GM18951 (cell line): Measurements from ENCODE around the gene TMEM151A.
"Not testable (repeated sequence)": the region's sequence is repeated elsewhere in the genome, so short reads cannot be mapped to it uniquely, and the experiment has no call there.

ENCODE experiments used
- POLR2A ChIP-seq: IDR thresholded peaks from 4 replicates; pipeline ENCODE4 v1.6.1; 2011; ENCODE audit warnings: mild to moderate bottlenecking; ENCODE audit not compliant: insufficient read length, insufficient read depth; ENCODE audit errors: extremely low read depth
- in situ Hi-C: fragments of 300-500 bp; cut with MboI; formaldehyde crosslinking; loops from one replicate; pipeline ENCODE4 v1.12.0; 2022; ENCODE audit warnings: low sequenced_read_pairs, mixed read lengths, inconsistent platforms; ENCODE audit not compliant: unreplicated experiment

Gene TMEM151A

DNA sequence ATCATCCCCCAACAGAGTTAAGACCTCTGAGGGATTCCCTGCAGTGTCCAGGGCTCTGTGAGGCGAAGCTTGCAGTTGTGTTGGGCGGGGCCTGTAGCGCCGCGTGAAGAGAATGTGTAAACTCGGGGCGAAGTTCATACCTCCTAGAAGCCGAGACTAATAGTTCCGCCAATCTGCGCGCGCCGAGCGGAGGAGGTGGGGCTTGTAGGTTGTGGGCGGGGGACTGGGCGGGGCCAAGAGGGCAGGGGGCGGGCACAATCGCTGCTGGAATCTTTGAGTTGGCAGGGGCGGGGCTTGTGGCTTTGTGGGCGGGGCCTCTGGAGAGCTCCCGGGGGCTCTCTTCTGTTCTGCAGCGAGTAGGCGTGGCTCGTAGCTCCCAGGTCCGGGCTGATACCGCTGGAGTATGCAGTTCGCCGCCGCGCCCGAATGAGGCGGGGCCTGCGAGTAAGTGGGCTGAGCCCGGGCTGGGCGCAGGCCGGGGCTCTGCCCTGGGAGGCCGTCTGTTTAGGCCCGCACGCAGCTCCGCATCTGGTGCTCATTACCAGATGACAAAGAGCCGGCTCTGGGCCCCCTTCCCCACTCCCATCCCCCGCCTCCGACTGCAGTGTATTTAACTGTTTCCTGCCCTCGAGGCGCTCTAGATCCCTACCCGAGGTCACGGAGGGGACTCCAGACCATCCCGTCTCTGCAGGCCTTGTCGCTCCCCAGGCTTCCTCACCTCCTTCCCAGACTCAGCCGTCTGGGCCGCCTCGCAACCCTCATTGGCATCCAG, 21.0 kb downstream of the TMEM151A start:
- TF ChIP-seq POLR2A = peak; percentile 40
- in situ Hi-C loops = no loop called here

DNA sequence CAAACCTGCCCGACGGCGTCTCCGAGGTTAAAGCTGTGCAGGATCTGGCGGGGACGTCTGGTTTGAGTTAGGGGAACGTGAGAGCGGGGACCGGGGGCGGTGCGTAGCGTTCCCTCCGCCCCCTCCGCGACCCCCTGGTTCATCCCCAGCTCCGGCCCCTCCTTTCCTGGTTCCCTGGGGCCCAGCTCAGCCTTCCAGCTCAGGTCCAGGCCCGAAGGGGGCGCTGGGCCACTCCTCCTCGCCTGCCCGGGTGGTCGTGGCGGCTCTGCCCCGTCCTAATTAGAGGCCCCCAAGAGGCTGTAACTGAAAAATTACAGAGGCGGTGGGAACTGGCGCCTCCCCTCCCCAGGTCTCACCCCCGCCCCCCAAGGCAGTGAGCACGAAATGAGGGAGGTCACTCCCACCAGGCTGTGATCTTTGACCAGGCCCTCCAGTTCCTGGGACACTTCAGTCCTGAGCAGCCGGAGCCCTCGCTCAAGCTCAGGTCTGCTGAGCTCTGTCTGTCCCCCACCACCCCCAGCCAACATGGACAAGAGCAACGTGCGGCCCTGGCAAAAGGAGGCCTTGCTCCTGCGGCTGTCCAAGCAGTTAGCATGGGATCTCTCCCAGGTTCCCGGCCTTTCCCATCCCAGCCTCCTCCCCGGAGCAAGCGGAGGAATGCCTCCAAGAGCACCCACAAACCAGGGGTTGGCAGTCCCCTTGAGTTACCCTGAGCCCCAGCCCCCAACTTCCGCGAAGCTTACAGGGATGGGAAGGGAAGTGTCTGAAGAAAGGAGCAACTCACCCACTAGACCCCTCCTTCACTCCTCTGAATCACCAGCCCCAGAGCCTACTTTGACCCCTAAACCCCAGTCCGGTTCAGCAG, 21.9 kb downstream of the TMEM151A start:
- in situ Hi-C loops = no loop called here
- no peak for TF ChIP-seq POLR2A

DNA sequence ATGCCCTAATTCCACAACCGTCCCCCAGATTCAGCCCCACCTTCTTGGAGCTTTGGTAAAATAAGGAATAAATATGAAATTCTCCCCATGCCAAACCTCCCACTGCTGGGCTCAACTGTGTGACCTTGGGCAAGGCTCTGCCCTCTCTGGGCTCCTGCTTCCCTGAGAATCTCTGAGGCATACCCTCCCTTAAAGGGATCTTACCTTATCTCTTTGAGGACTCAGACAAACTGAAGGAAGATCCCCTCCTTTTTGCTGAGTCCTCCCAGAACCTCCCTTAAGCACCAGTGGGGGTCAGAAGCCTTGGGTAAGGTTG, 22.4 kb downstream of the TMEM151A start:
- no peak for TF ChIP-seq POLR2A
- in situ Hi-C loops = no loop called here

DNA sequence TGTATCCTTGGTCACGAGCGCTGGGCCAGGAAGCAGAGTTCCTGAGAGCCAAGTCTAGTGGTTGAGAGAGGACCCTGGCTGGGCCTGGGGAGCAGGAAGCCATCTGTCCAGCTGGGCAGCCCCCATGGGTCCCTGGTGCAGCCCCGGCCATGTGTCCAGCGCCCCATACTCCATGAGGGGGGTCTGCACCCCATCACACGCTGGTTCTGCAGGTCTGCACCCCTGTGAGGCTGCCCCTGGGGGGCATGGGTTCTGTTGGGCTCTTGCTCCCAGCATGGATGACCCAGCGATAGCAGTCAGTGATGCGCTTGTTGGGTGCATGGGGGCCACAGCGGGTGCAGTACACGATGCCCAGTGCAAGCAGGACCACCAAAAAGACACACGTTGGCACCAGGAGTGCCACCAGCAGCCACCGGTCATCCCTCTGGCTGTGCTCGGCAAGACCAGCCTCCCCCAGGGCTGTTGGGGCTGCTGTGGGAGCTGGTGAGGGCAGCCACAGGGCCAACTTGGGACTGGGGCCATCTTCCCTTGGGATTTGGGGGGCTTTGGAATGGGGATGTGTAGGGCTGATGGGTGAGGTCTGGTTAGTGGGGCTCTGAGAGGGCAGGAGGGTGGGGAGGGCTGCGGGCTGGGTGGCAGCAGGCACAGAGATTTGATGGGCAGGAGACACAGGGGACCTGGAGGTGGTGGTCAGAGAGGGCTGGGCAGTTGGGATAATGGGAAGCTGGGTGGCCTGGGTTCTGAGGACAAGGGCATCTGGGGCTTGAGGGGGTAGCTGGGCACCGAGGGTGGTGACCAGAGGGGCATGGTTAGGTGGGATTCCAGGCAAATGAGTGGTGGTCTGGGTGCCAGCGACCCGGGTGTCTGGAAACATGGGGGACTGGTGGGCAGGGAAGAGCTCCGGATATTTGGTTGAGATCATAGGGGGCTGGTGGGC, 23.1 kb downstream of the TMEM151A start:
- no peak for TF ChIP-seq POLR2A
- in situ Hi-C loops = no loop called here

DNA sequence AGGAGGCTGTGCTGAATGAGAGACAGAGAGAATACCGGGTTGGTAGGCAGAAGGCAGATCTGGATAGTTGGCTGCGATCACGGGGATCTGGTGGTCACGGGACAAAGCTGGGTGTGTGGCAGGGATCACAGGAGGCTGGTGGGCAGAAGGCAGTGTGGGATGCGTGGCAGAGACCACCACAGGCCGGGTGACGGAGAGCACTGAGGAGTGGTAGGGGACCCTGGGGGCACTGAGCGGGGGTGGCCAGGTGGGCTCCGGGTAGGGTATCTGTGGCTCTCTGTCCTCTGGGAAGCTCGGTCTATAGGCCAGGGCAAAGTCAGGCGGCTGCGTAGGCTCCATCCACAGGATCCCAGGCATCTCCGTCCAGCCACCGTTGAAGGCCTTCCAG, 23.8 kb downstream of the TMEM151A start:
- in situ Hi-C loops = no loop called here

DNA sequence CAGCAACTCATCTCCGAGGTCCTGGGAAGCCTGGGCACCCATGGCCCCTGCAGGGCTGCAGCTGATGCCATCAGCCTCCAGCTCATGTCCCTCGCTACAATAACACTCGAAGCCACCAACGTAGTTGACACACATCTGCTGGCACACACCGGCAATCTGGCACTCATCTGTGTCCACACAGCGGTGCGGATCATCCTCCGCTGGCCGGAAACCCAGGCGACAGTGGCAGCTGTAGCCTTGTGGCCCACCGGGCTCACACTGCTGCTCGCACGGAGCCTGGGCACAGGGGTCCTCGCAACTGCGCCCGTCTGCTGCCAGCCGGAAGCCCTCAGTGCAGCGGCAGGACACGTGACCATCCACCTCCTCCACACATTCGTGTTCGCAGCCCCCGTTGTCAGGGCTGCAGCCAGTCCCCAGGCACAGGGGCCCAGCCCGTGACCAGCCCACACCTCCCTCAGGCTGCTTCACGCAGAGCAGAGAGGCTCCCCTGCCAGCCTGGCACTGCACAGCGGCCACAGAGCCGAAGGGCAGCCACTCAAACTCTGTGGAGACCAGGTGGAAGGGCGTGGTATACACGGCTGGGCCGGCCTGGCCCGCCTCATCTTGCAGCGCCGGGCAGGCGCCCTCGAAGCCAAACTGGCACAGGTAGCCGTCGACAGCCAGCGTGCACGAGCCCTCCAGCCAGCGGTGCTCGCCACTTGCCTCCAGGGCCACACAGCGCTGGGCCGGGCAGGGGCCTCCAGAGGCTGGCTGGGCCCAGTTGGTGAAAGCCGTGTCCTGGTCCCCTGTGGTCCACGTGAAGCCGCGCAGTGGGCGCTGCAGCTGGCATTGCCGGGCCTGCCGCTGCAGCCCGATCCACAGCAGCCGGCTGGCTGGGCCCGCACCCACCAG, 24.5 kb downstream of the TMEM151A start:
- TF ChIP-seq POLR2A = no peak
- in situ Hi-C loops = no loop called here

More for the DNA sequence above, 23.8 kb downstream of the TMEM151A start:
- TF ChIP-seq POLR2A = no peak

DNA sequence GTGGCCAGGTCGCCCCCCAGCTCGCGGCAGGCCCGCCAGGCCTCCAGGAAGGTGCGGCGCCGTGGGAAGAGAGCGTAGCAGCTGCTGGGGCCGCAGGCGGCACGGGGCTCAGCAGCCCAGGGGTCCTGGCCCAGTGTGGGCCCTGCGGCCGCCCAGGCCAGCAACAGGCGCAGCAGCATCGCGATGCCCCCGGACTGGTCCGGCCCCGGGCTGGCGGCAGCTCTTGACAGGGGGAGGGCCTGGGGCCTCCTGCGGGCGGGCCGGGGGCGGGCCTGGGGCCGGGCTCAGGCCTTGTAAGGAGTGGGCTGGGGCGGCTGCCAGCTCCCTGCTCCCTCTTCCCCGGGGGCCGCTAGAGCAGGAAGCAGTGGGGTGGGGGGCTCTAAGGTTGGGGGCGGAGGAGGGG, 25.2 kb downstream of the TMEM151A start, which contains the start of gene CD248:
Gene CD248 (minus strand): TSS at position 196 of the 403 bp plus-strand sequence. CDS start 17 bp downstream, at position 179.
- TF ChIP-seq POLR2A = no peak
- in situ Hi-C loops = no loop called here

DNA sequence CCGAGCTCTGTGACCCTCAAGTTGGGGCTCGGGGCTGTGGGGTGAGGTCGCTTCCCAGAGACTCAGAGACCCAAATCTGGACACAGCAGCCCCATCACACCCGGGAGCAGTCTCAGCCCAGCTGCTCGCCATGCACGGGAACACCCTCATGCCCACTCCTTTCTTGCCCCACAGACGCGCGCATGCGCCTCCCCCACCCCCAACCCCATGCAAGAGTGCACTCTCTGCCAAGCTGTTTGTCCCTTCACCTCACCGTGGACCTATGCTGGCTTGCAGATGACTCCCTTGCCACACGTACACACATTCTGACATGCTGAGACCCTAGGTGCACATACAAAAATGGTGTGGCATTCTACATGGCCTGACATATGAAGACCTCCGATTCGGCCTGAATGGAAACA, 25.6 kb downstream of the TMEM151A start:
- in situ Hi-C loops = no loop called here
- no peak for TF ChIP-seq POLR2A

DNA sequence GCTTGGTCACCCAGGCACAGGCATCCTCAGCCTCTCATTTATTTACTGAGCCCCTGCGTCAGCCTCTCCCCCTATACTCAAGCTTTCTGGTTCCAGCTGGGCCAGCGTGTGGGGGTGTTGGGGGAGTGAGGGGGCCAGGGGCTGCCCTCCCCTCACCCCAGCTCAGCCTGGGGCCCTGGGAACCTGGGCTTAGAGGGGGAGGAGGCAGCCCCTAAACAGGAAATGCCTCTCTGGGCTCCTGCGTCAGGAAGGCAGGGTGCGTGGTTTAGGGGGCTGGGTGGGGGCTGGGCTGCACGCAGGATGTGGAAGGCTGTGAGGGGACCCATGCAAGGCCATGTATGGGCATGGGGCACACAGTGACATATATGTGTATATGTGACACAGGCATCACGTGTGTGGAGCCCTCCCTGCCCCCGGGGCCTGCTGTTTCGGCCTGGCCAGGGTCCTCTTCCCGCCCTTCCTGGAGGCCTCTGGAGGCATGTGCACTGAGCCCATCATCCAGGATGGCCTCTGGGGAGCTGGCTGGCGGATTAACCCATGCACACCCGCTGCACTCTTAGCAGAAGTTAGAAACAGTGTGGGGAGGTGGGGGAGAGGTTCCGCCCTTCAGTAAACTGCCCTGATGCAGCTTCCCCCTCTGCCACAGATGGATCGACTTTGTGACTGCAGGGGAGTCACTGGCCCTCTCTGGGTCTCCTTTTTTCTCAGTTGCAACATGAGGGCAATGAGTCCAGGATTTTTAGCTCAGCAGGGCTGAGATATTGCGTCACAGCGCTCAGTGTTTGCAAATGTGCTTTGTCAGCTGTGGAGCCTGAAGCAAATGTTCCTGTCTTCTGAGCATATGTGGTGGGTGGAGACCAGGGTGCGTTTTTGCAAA, 26.3 kb downstream of the TMEM151A start:
- in situ Hi-C loops = no loop called here

DNA sequence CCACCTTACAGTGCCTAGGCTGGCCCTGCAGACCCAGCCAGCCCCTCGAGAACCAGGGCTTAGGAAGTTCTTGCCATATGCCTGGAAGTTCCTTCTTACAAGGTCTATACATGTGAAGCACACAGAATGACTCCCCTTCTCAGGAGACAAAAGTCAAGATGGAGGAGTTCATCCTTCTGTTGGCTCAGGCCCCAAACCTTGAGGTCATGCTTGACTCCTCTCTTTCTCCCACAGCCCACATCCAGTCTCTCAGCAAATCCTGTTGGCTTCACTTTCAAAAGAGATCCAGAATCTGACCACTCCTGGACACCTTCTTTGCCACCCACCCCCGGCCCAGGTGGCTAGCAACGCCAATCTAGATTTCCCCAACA, 26.9 kb downstream of the TMEM151A start:
- TF ChIP-seq POLR2A = no peak

More for the DNA sequence above, 26.3 kb downstream of the TMEM151A start:
- no peak for TF ChIP-seq POLR2A

DNA sequence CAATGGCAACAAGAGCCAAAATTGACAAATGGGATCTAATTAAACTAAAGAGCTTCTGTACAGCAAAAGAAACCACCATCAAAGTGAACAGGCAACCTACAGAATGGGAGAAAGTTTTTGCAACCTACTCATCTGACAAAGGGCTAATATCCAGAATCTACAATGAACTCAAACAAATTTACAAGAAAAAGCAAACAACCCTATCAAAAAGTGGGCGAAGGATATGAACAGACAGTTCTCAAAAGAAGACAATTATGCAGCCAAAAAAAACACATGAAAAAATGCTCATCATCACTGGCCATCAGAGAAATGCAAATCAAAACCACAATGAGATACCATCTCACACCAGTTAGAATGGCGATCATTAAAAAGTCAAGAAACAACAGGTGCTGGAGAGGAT, 28.6 kb downstream of the TMEM151A start:
- in situ Hi-C loops = not testable (repeated sequence)

More for the DNA sequence above, 26.9 kb downstream of the TMEM151A start:
- in situ Hi-C loops = no loop called here

DNA sequence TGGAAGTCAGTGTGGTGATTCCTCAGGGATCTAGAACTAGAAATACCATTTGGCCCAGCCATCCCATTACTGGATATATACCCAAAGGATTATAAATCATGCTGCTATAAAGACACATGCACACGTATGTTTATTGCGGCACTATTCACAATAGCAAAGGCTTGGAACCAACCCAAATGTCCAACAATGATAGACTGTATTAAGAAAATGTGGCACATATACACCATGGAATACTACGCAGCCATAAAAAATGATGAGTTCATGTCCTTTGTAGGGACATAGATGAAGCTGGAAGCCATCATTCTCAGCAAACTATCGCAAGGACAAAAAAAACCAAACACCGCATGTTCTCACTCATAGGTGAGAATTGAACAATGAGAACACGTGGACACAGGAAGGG, 29.1 kb downstream of the TMEM151A start:
- in situ Hi-C loops = not testable (repeated sequence)
